Spleen (tissue), 11 donors: Measurements from ENCODE around the gene DENND6B. TPM values are rescaled to one million over a fixed set of nuclear protein-coding genes. Genes with fewer than 3 reads are reported as not detected.

Source experiments
- DNase-seq: peaks from one replicate; pipeline ENCODE4 v3.0.0-alpha.2; 2020
- H3K27ac ChIP-seq, 8 donors: fragments of 200-600 bp; sonication (generic) in 7 of 8; 1 replicate in 4 of 8; 2 replicates in 4 of 8; pipeline versions ENCODE4 v1.5.0 to v1.8.0; 2016 to 2021; ENCODE audit warnings: inconsistent platforms in 4 of 8, mild to moderate bottlenecking in 4 of 8, moderate library complexity in 1 of 8
- H3K27me3 ChIP-seq, 7 donors: fragments of 200-600 bp; sonication (generic) in 6 of 7; replicated peaks in 1 of 7; 1 replicate in 4 of 7; 2 replicates in 3 of 7; pipeline versions ENCODE4 v1.5.0 to v1.8.0; 2016 to 2021; ENCODE audit warnings: inconsistent platforms in 3 of 7, mild to moderate bottlenecking in 1 of 7
- H3K36me3 ChIP-seq, 6 donors: fragments of 200-600 bp; sonication (generic) in 5 of 6; 1 replicate in 4 of 6; 2 replicates in 2 of 6; pipeline versions ENCODE4 v1.5.0 to v1.8.0; 2016 to 2021; ENCODE audit warnings: inconsistent platforms in 2 of 6
- H3K4me1 ChIP-seq, 6 donors: fragments of 200-600 bp; sonication (generic) in 5 of 6; 1 replicate in 3 of 6; 2 replicates in 3 of 6; pipeline versions ENCODE4 v1.5.0 to v1.8.0; 2016 to 2021; ENCODE audit warnings: inconsistent platforms in 3 of 6
- H3K4me3 ChIP-seq, 8 donors: fragments of 200-600 bp; sonication (generic) in 7 of 8; 1 replicate in 4 of 8; 2 replicates in 4 of 8; pipeline versions ENCODE4 v1.5.0 to v1.8.0; 2016 to 2021; ENCODE audit warnings: inconsistent platforms in 4 of 8, mild to moderate bottlenecking in 4 of 8, moderate library complexity in 2 of 8
- H3K9me3 ChIP-seq, 8 donors: fragments of 200-600 bp; sonication (generic) in 7 of 8; 1 replicate in 4 of 8; 2 replicates in 4 of 8; pipeline versions ENCODE4 v1.5.0 to v1.8.0; 2016 to 2021; ENCODE audit warnings: inconsistent platforms in 4 of 8
- POLR2A ChIP-seq, 3 donors: fragments of 450-650 bp; IDR thresholded peaks; one replicate each; pipeline ENCODE4 v1.5.1; 2017; ENCODE audit warnings: antibody characterized with exemption in 3 of 3, mild to moderate bottlenecking in 1 of 3
- POLR2AphosphoS5 ChIP-seq, 3 donors: sonication (generic); formaldehyde crosslinking; IDR thresholded peaks; one replicate each; pipeline ENCODE4 v1.5.1; 2017; ENCODE audit warnings: antibody characterized with exemption in 3 of 3
- WGBS, 5 donors: extraction: QIAGEN DNeasy Blood & Tissue Kit in 3 of 5; methylation state at CpG; one replicate each; pipeline versions ENCODE4 v1.1.5 to v1.1.7; 2013 to 2018; 5-methylcytosine and 5-hydroxymethylcytosine counted together
- intact Hi-C: fragments of 100-400 bp; cut with DNase I; formaldehyde crosslinking; loops from one replicate; pipeline ENCODE4 v1.15.0; 2023; ENCODE audit warnings: low total_unique reads
- polyA plus RNA-seq, 3 donors: library from polyadenylated mRNA; stranded (reverse); fragments of 200-250 nt; gene quantifications; one replicate each; pipeline ENCODE4 v1.2.1, GENCODE V29; 2013
- total RNA-seq, 7 donors: library from RNA; depleted of rRNA in 3 of 7; stranded (reverse); fragments of >200 nt in 3 of 7; fragmentation: NEBNext Ultra II Directional in 4 of 7; extraction: Animal tissue kit (Norgen Biotek cat#: 25700) in 4 of 7; gene quantifications; one replicate each; pipeline versions ENCODE4 v1.1.0 to v1.2.1, GENCODE V29; 2016 to 2021
- TF ChIP-seq, protein P1 (sequence below), 11 experiments: fragments of 200-600 bp in 7 of 11; fragments of 450-650 bp in 4 of 11; sonication (generic) in 4 of 11; IDR thresholded peaks in 8 of 11; conservative IDR thresholded peaks in 3 of 11; 1 replicate in 7 of 11; 2 replicates in 4 of 11; pipeline versions ENCODE4 v1.4.0 to v1.8.0; 2016 to 2021; ENCODE audit warnings: antibody characterized with exemption in 11 of 11, inconsistent platforms in 4 of 11, mild to moderate bottlenecking in 1 of 11
- donor health status: healthy with polysubstance abuse.
- donor health status: DM: no; HTN: no; CAD: no; lungs with moderate emphysema.
- donor health status: DM: no; HTN: no; CAD: no.
- donor health status: Bipolar disorder and iron deficiency.
- donor health status: healthy.
- donor health status: DM: no; HTN: no; CAD: no.
- donor health status: DM: yes; HTN: yes; CAD: no.

Gene DENND6B
- total and polyA plus RNA-seq, 10 donors = 4.5 to 10.4 (median 6.3) TPM

DNA sequence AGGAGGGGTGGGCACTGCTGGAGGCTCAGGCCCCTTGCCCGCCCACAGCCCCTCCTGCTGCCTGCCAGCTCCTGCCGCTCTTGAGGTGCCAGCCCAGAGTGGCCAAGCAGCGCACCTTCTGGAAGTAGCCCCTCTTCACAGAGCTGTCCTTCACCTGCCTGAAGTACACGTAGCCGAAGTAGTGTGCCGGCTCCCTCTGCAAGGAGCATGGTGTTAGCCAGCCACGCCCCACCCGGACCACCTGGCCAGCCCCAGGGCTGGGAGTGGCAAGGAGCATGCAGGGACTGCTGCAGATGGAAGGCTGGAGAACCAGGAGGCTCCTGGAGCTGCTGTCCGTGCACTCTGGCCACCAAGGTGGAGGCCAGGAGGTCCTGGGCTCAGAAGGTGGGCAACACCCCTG, 9.6 kb downstream of the DENND6B start:
- 79 to 100% (median 92%) methylated on average over 5 to 9 of the region's 9 CpGs for WGBS, 5 donors

DNA sequence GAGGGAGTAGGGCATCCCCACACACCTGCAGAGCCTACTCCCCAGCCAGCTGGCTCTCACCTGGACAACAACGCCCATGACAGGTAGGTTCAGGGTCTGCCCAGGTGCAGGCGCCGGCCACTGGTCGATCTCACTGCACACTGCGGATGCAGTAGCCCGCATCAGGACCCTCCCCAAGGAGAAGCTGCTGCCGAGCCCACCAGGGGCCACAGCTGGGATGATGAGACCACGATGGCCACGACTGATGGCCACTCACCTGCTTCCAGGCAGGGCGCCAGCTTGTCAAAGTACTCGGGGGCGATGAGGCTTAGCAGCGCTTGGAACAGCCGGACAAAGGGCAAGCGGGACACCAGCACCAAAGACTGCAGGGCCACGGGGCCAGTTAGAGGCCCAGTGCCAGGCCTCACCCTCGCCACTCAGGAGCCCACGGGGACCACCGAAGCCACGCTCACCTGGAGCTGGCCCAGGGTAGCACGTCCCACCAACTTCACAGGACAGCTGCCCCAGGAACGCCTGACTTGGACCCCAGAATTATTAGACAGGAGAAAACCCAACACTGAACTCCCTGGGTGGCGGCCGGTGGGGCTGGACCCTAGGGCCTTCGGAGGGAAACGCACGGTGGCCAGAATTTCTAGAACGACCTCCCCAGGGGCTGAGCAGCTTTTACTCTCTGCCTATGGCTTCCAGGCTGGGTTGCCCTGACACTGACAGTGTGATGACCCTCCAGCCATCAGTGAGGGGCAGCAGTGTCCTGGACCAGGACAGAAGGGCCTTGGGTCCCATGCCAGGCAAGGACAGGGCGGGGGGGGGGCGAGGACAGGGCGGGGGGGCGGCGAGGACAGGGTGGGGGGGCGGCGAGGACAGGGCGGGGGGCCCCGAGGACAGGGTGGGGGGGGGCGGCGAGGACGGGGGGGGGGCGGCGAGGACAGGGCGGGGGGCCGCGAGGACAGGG, 10.4 kb downstream of the DENND6B start:
- Histone ChIP-seq H3K36me3 (peaks cover 0 to 8% (median 0%) of the 10 kb centered on the region in 6 donors), H3K4me1 (peaks cover 20 to 69% (median 46%) of the 10 kb centered on the region in 6 donors), H3K9me3 (no peaks in the 10 kb centered on the region), H3K27me3 (no peaks in the 10 kb centered on the region), H3K27ac (peak overlapping the region in 1 of 8 donors; percentile 84), H3K4me3 (no peak overlapping the region)
- TF ChIP-seq POLR2A (IDR thresholded peaks at IDR 0.05) (no peak), POLR2AphosphoS5 (IDR thresholded peaks at IDR 0.05) (no peak)
- TF ChIP-seq, protein P1, sequence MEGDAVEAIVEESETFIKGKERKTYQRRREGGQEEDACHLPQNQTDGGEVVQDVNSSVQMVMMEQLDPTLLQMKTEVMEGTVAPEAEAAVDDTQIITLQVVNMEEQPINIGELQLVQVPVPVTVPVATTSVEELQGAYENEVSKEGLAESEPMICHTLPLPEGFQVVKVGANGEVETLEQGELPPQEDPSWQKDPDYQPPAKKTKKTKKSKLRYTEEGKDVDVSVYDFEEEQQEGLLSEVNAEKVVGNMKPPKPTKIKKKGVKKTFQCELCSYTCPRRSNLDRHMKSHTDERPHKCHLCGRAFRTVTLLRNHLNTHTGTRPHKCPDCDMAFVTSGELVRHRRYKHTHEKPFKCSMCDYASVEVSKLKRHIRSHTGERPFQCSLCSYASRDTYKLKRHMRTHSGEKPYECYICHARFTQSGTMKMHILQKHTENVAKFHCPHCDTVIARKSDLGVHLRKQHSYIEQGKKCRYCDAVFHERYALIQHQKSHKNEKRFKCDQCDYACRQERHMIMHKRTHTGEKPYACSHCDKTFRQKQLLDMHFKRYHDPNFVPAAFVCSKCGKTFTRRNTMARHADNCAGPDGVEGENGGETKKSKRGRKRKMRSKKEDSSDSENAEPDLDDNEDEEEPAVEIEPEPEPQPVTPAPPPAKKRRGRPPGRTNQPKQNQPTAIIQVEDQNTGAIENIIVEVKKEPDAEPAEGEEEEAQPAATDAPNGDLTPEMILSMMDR (IDR thresholded peaks at IDR 0.05 in 8 of 11, conservative IDR thresholded peaks at IDR 0.05 in 3 of 11) = no peak
- 87 to 93% (median 90%) methylated on average over 28 to 32 of the region's 45 CpGs for WGBS, 5 donors
- intact Hi-C loops = no loop called here
- peak; percentile 74 for DNase-seq

More for the DNA sequence above, 9.6 kb downstream of the DENND6B start:
- TF ChIP-seq POLR2A (IDR thresholded peaks at IDR 0.05) (no peak), POLR2AphosphoS5 (IDR thresholded peaks at IDR 0.05) (no peak)
- TF ChIP-seq, protein P1 (IDR thresholded peaks at IDR 0.05 in 8 of 11, conservative IDR thresholded peaks at IDR 0.05 in 3 of 11) = no peak
- Histone ChIP-seq H3K27ac (peak overlapping the region in 2 of 8 donors; percentile 8 to 41), H3K27me3 (no peaks in the 10 kb centered on the region), H3K9me3 (no peaks in the 10 kb centered on the region), H3K4me1 (peaks cover 17 to 61% (median 38%) of the 10 kb centered on the region in 6 donors), H3K4me3 (no peak overlapping the region), H3K36me3 (peaks cover 0 to under 1% (median 0%) of the 10 kb centered on the region in 6 donors)
- intact Hi-C loops = no loop called here
- no peak for DNase-seq

DNA sequence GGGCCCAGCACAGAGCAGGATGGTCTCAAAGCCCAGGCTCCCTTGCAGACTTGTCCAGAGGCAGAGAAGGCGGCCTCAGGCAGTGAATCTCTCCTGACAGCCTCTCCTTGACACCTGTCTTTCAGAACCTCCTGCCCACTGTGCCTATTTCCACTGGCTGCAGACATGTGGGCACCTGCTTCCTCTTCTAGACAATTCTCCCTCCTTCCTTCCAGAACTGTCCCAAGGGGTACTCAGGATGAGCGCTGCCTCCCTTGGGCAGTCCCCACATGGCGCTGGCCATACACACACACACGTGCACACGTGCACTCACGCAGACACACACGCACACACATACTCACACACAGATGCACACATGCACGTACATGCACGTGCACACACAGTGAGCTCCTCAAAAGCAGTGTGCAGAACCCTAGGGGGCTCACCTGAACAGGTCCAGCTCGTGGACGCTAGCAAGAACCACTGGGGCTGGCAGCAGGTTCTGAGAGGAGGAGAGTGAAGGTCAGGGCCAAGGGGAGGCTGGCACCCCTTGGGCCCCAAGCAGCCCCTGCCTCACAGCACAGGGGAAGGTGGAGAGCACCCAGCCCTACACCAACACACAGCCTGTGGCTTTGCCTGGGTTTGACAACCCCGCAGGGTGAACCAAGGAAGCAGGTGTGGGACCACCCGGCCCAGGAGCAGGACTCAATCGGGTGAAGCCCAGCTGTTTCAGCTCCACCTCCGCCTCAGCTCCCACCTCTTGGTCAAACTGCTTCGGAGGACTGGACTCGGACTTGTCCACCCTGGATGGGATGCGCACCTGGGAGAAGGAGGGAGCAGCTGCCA, 11.3 kb downstream of the DENND6B start:
- intact Hi-C loops = no loop called here
- no peaks in the 10 kb centered on the region for H3K27me3 ChIP-seq
- WGBS, 5 donors = 67 to 86% (median 79%) methylated on average over 13 to 18 of the region's 18 CpGs
- H3K4me1 ChIP-seq = peaks cover 20 to 78% (median 51%) of the 10 kb centered on the region in 6 donors
- H3K36me3 ChIP-seq = peaks cover 0 to 9% (median 0%) of the 10 kb centered on the region in 6 donors
- peak overlapping the region in 2 of 8 donors; percentile 1 to 61 for H3K4me3 ChIP-seq
- no peak for DNase-seq
- H3K27ac ChIP-seq = peak overlapping the region in 4 of 8 donors; percentile 76 to 84 (median 80)
- TF ChIP-seq POLR2A (IDR thresholded peaks at IDR 0.05) (no peak), POLR2AphosphoS5 (IDR thresholded peaks at IDR 0.05) (peak in 1 of 3 donors; percentile 21)
- TF ChIP-seq, protein P1 (IDR thresholded peaks at IDR 0.05 in 8 of 11, conservative IDR thresholded peaks at IDR 0.05 in 3 of 11) = no peak
- no peaks in the 10 kb centered on the region for H3K9me3 ChIP-seq
